H1 (cell line): ENCODE results near the gene DGKZ. TPM values are rescaled to one million over a fixed set of nuclear protein-coding genes. Genes with fewer than 3 reads are reported as not detected.

ENCODE experiments used
- CTCF ChIA-PET: fragments of 300-600 bp; sonication (Branson Sonifier 250); formaldehyde crosslinking; loops from one replicate; lab custom pipeline; 2021; ENCODE audit not compliant: partially characterized antibody; lab: Charles Lee
- POLR2A ChIA-PET: fragments of 300-600 bp; sonication (Branson Sonifier 250); formaldehyde crosslinking; loops from one replicate; lab custom pipeline; 2021; ENCODE audit warnings: inconsistent platforms; ENCODE audit not compliant: partially characterized antibody; lab: Charles Lee
- DNase-seq, 2 experiments: peaks; one replicate each; pipeline versions ENCODE4 v3.0.0 to v3.0.0-alpha.2; 2010 to 2022; ENCODE audit warnings: low spot score in 2 of 2, low read depth in 1 of 2, mixed read lengths in 1 of 2
- FAIRE-seq: peaks from 2 replicates; lab custom pipeline; 2011; peaks lifted over from hg19 to GRCh38; lab: Jason Lieb, UNC
- H2AFZ ChIP-seq: 2 replicates; pipeline ENCODE4 v1.8.1; 2012; ENCODE audit warnings: low read length, inconsistent platforms
- H2AK5ac ChIP-seq: 2 replicates; pipeline ENCODE4 v1.6.1; 2013; ENCODE audit warnings: low read depth, low read length
- H2BK120ac ChIP-seq: replicated peaks from 2 replicates; pipeline ENCODE3; 2013; ENCODE audit warnings: low read depth, low read length, inconsistent platforms
- H2BK12ac ChIP-seq: 2 replicates; pipeline ENCODE4 v1.6.1; 2013; ENCODE audit warnings: low read depth, low read length
- H2BK15ac ChIP-seq: 2 replicates; pipeline ENCODE4 v1.6.1; 2013; ENCODE audit warnings: low read length
- H2BK20ac ChIP-seq: 2 replicates; pipeline ENCODE4 v1.6.1; 2013; ENCODE audit warnings: low read length
- H2BK5ac ChIP-seq: 2 replicates; pipeline ENCODE4 v1.6.1; 2013; ENCODE audit warnings: low read depth, low read length
- H3K14ac ChIP-seq: 2 replicates; pipeline ENCODE4 v1.6.1; 2013; ENCODE audit warnings: inconsistent platforms; ENCODE audit not compliant: insufficient read length
- H3K18ac ChIP-seq: 2 replicates; pipeline ENCODE4 v1.6.1; 2013; ENCODE audit warnings: low read length; ENCODE audit errors: extremely low read depth
- H3K23ac ChIP-seq: 2 replicates; pipeline ENCODE4 v1.6.1; 2013; ENCODE audit warnings: inconsistent platforms; ENCODE audit not compliant: insufficient read length
- H3K23me2 ChIP-seq: 2 replicates; pipeline ENCODE4 v1.6.1; 2013; ENCODE audit warnings: low read depth, low read length
- H3K27ac ChIP-seq: 2 replicates; pipeline ENCODE4 v1.6.1; 2011; ENCODE audit warnings: low read depth, low read length, inconsistent platforms
- H3K27me3 ChIP-seq, 4 experiments: replicated peaks in 1 of 4; 1 replicate in 1 of 4; 2 replicates in 3 of 4; pipeline versions ENCODE4 v1.6.1 to v1.8.1; 2011 to 2013; ENCODE audit warnings: low read length in 3 of 4, mild to moderate bottlenecking in 3 of 4, inconsistent platforms in 2 of 4, mixed read lengths in 2 of 4, moderate library complexity in 1 of 4; ENCODE audit not compliant: control insufficient read depth in 3 of 4, insufficient read depth in 3 of 4; ENCODE audit errors: extremely low read depth in 1 of 4
- H3K36me3 ChIP-seq, 4 experiments: 2 replicates each; pipeline versions ENCODE4 v1.6.1 to v1.8.1; 2011 to 2013; ENCODE audit warnings: mild to moderate bottlenecking in 4 of 4, low read length in 3 of 4, moderate library complexity in 2 of 4, control low read depth in 1 of 4, inconsistent platforms in 1 of 4; ENCODE audit not compliant: insufficient read depth in 4 of 4, control insufficient read depth in 2 of 4
- H3K4ac ChIP-seq: replicated peaks from 2 replicates; pipeline ENCODE3; 2013; ENCODE audit warnings: low read length, low read depth, mixed read lengths, inconsistent platforms; ENCODE audit not compliant: insufficient read length
- H3K4me1 ChIP-seq, 4 experiments: replicated peaks in 1 of 4; 1 replicate in 1 of 4; 2 replicates in 3 of 4; pipeline versions ENCODE4 v1.6.1 to v1.8.1; 2011 to 2013; ENCODE audit warnings: low read length in 3 of 4, inconsistent platforms in 2 of 4, mixed read lengths in 1 of 4; ENCODE audit not compliant: insufficient read depth in 4 of 4, control insufficient read depth in 3 of 4
- H3K4me2 ChIP-seq, 2 experiments: 2 replicates each; pipeline versions ENCODE4 v1.6.1 to v1.8.1; 2011 to 2013; ENCODE audit warnings: low read depth in 2 of 2, low read length in 2 of 2, control low read depth in 1 of 2, inconsistent platforms in 1 of 2, mild to moderate bottlenecking in 1 of 2; ENCODE audit not compliant: insufficient read depth in 1 of 2
- H3K4me3 ChIP-seq, 4 experiments: fragments of 200-600, 300-600 bp in 1 of 4; sonication (generic), shearing (Covaris generic), sonication (Bioruptor Twin) in 1 of 4; 2 replicates each; pipeline versions ENCODE4 v1.5.1 to v1.8.1; 2011 to 2016; ENCODE audit warnings: low read length in 4 of 4, low read depth in 3 of 4, control low read depth in 2 of 4, inconsistent platforms in 2 of 4, mild to moderate bottlenecking in 2 of 4, mixed read lengths in 1 of 4, moderate library complexity in 1 of 4; ENCODE audit not compliant: insufficient read depth in 2 of 4; ENCODE audit errors: extremely low read depth in 1 of 4
- H3K56ac ChIP-seq: replicated peaks from 2 replicates; pipeline ENCODE3; 2013; ENCODE audit warnings: low read depth, mild to moderate bottlenecking, mixed read lengths, low read length, inconsistent platforms; ENCODE audit not compliant: insufficient read length
- H3K79me1 ChIP-seq: 2 replicates; pipeline ENCODE4 v1.6.1; 2013; ENCODE audit warnings: low read depth, low read length, control low read depth
- H3K79me2 ChIP-seq, 2 experiments: 2 replicates each; pipeline versions ENCODE4 v1.6.1 to v1.8.1; 2012 to 2013; ENCODE audit warnings: low read length in 2 of 2, mild to moderate bottlenecking in 2 of 2, inconsistent platforms in 1 of 2; ENCODE audit not compliant: insufficient read depth in 2 of 2, control insufficient read depth in 1 of 2
- H3K9ac ChIP-seq, 4 experiments: replicated peaks in 1 of 4; 1 replicate in 1 of 4; 2 replicates in 3 of 4; pipeline versions ENCODE4 v1.6.1 to v1.8.1; 2011 to 2013; ENCODE audit warnings: low read depth in 3 of 4, low read length in 3 of 4, control low read depth in 2 of 4, mild to moderate bottlenecking in 2 of 4, moderate library complexity in 2 of 4, inconsistent platforms in 1 of 4; ENCODE audit errors: extremely low read depth in 1 of 4
- H3K9me3 ChIP-seq, 2 experiments: 2 replicates each; pipeline versions ENCODE4 v1.6.1 to v1.8.1; 2012 to 2013; ENCODE audit warnings: mild to moderate bottlenecking in 2 of 2, moderate library complexity in 2 of 2, control low read depth in 1 of 2, inconsistent platforms in 1 of 2, low read depth in 1 of 2, low read length in 1 of 2, mixed read lengths in 1 of 2; ENCODE audit not compliant: insufficient read depth in 2 of 2
- H4K20me1 ChIP-seq, 2 experiments: replicated peaks in 1 of 2; 2 replicates each; pipeline versions ENCODE3 to v1.8.1; 2011 to 2013; ENCODE audit warnings: inconsistent platforms in 2 of 2, low read length in 2 of 2, mild to moderate bottlenecking in 1 of 2; ENCODE audit not compliant: insufficient read depth in 2 of 2, control insufficient read depth in 1 of 2
- H4K5ac ChIP-seq: 2 replicates; pipeline ENCODE4 v1.6.1; 2013; ENCODE audit warnings: low read length, low read depth, mixed read lengths, inconsistent platforms; ENCODE audit not compliant: insufficient read length
- H4K8ac ChIP-seq: 2 replicates; pipeline ENCODE4 v1.8.0; 2013; ENCODE audit warnings: mild to moderate bottlenecking, moderate library complexity, low read length, inconsistent platforms; ENCODE audit not compliant: insufficient read depth; ENCODE audit errors: extremely low read depth
- H4K91ac ChIP-seq: replicated peaks from 2 replicates; pipeline ENCODE3; 2013; ENCODE audit warnings: low read length, mixed read lengths, inconsistent platforms; ENCODE audit not compliant: insufficient read length
- BRCA1 ChIP-seq: IDR thresholded peaks from 2 replicates; pipeline ENCODE4 v1.6.1; 2012; ENCODE audit warnings: low read depth, low read length, improper control_type of control experiment
- CBX8 ChIP-seq: fragments of 300-800, 300-1000 bp; sonication (generic); IDR thresholded peaks from 2 replicates; pipeline ENCODE4 v1.7.1; 2016; ENCODE audit warnings: low read depth, low read length, borderline replicate concordance
- HDAC2 ChIP-seq, 2 experiments: fragments of 300-600 bp in 1 of 2; sonication (generic) in 1 of 2; IDR thresholded peaks; 2 replicates each; pipeline ENCODE4 v1.6.1; 2011 to 2012; ENCODE audit warnings: low read depth in 2 of 2, low read length in 2 of 2, mild to moderate bottlenecking in 2 of 2, moderate library complexity in 2 of 2, borderline replicate concordance in 1 of 2, inconsistent platforms in 1 of 2
- MAFK ChIP-seq: IDR thresholded peaks from 2 replicates; pipeline ENCODE4 v1.6.1; 2012; ENCODE audit warnings: low read depth, mild to moderate bottlenecking, improper control_type of control experiment, low read length
- NRF1 ChIP-seq: IDR thresholded peaks from 2 replicates; pipeline ENCODE4 v1.6.1; 2011; ENCODE audit warnings: mild to moderate bottlenecking, low read depth, low read length, improper control_type of control experiment
- RNF2 ChIP-seq: fragments of 200-900, 300-1000 bp; sonication (generic); IDR thresholded peaks from 2 replicates; pipeline ENCODE4 v1.7.1; 2016; ENCODE audit warnings: borderline replicate concordance, low read depth, mild to moderate bottlenecking, antibody characterized with exemption, low read length; ENCODE audit not compliant: poor library complexity, severe bottlenecking; ENCODE audit errors: missing control alignments
- SIX5 ChIP-seq: IDR thresholded peaks from 2 replicates; pipeline ENCODE4 v1.6.1; 2011; ENCODE audit warnings: mild to moderate bottlenecking, low read depth, low read length
- SUZ12 ChIP-seq: fragments of 200-600 bp; sonication (generic); IDR thresholded peaks from 2 replicates; pipeline ENCODE4 v1.6.1; 2012; ENCODE audit warnings: mild to moderate bottlenecking, inconsistent platforms, low read length, moderate library complexity, mixed read lengths
- TEAD4 ChIP-seq: IDR thresholded peaks from 2 replicates; pipeline ENCODE4 v1.6.1; 2012; ENCODE audit warnings: low read depth, low read length, inconsistent platforms, mixed read lengths
- ZNF274 ChIP-seq: IDR thresholded peaks from 2 replicates; pipeline ENCODE4 v1.7.0; 2012; ENCODE audit warnings: low read length, borderline replicate concordance; ENCODE audit errors: extremely low read depth
- WGBS, 2 experiments: shearing (Covaris generic) in 1 of 2; methylation state at CpG; one replicate each; pipeline versions ENCODE4 v1.1.6 to v1.1.7; 2013 to 2015; ENCODE audit warnings: low lambda C conversion rate in 2 of 2, mixed read lengths in 2 of 2, inconsistent platforms in 1 of 2, low coverage in 1 of 2, missing lambda C conversion rate in 1 of 2; ENCODE audit not compliant: insufficient replicate concordance in 2 of 2, insufficient coverage in 1 of 2, insufficient read length in 1 of 2; ENCODE audit errors: extremely low coverage in 1 of 2, missing lambda C conversion rate in 1 of 2; 5-methylcytosine and 5-hydroxymethylcytosine counted together
- polyA plus RNA-seq, 7 experiments: library from polyadenylated mRNA; depleted of rRNA in 3 of 7; stranded (reverse) in 5 of 7; unstranded in 2 of 7; fragments of >200 nt in 5 of 7; fragments of 200-250 nt in 2 of 7; gene quantifications; 1 replicate in 5 of 7; 2 replicates in 1 of 7; 4 replicates in 1 of 7; pipeline versions ENCODE4 v1.2.1 to v1.2.3, GENCODE V29; 2011 to 2013; ENCODE audit warnings: missing spikeins in 2 of 7, mixed read lengths in 2 of 7
- total RNA-seq: library from RNA; stranded (reverse); fragmentation: NEBNext Ultra II Directional; extraction: Animal tissue kit (Norgen Biotek cat#: 25700); gene quantifications from 2 replicates; pipeline ENCODE4 v1.2.1, GENCODE V29; 2021
- TF ChIP-seq, protein P1 (sequence below): IDR thresholded peaks from 2 replicates; pipeline ENCODE4 v1.6.1; 2011; ENCODE audit warnings: low read depth, mild to moderate bottlenecking, low read length; ENCODE audit not compliant: insufficient read depth

DGKZ gene
- total and polyA plus RNA-seq, 2 of the 8 experiments (the other 6 are each of a cell fraction or from before 2014, with no cell fraction given), result 84.4 to 184 TPM

- Histone ChIP-seq H2BK20ac (no peak overlapping the region), H3K4me3 (no peak overlapping the region), H3K9ac (no peak overlapping the region), H3K9me3 (no peaks in the 10 kb centered on the region), H2BK120ac (no peak overlapping the region), H3K23me2 (peaks cover 7% of the 10 kb centered on the region; the same call in 1 of the 2 replicates), H2AK5ac (no peak overlapping the region), H3K4me2 (no peak overlapping the region), H3K4me1 (peaks cover 0 to 10% (median 8%) of the 10 kb centered on the region in 4 experiments; a peak in 6 of 7 replicates), H3K4ac (no peak overlapping the region), H3K14ac (no peak overlapping the region), H3K18ac (no peak overlapping the region), H3K79me2 (no peaks in the 10 kb centered on the region), H3K56ac (no peak overlapping the region), H3K79me1 (no peaks in the 10 kb centered on the region), H4K5ac (no peak overlapping the region), H2BK12ac (no peak overlapping the region), H4K8ac (no peak overlapping the region), H4K20me1 (peaks cover 12 to 16% of the 10 kb centered on the region in 2 experiments), H4K91ac (no peak overlapping the region), H2BK15ac (no peak overlapping the region), H2BK5ac (no peak overlapping the region; the same call in 1 of the 2 replicates), H3K23ac (no peak overlapping the region), H2AFZ (no peak overlapping the region), H3K27me3 (no peaks in the 10 kb centered on the region), H3K36me3 (peaks cover 7 to 33% (median 22%) of the 10 kb centered on the region in 4 experiments; a peak in 4 of 8 replicates), H3K27ac (no peak overlapping the region)
- ChIA-PET POLR2A (interaction anchor here (1.0 to 1.2 kb wide), 3 partner anchors 9 to 13 kb away, joined by 3 to 4 read pairs (median 3); no protein-coding TSS in a partner anchor), CTCF (interaction anchor here (1.3 to 44.5 kb wide), 5 partner anchors 9 to 153 kb away, joined by 3 to 1004 read pairs (median 4); partner anchors contain the start of gene DGKZ)
- WGBS, 2 experiments, result 92% methylated on average over 16 of the region's 19 CpGs; no CpG with 5 or more reads in 1 of the 2 experiments
- DNase-seq (no peak), FAIRE-seq (no peak)
- no peak for TF ChIP-seq TEAD4
- TF ChIP-seq BRCA1, result no peak
- TF ChIP-seq MAFK, result no peak
- no peak for TF ChIP-seq CBX8
- TF ChIP-seq ZNF274, result no peak
- no peak for TF ChIP-seq SUZ12
- TF ChIP-seq, protein P1, sequence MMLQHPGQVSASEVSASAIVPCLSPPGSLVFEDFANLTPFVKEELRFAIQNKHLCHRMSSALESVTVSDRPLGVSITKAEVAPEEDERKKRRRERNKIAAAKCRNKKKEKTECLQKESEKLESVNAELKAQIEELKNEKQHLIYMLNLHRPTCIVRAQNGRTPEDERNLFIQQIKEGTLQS, result no peak
- no peak for TF ChIP-seq SIX5
- no peak for TF ChIP-seq NRF1
- no peak for TF ChIP-seq RNF2
- no peak for TF ChIP-seq HDAC2 (IDR thresholded peaks at IDR 0.05; ENCODE audit: borderline replicate concordance in 1 of 2, low read depth in 2 of 2, low read length in 2 of 2)
Observed at GRCh38 chr11:46376258-46377050, 29.2 kb downstream of the DGKZ start.
